Measurements from ENCODE around the gene ALAS2.
"Not testable (repeated sequence)": the region's sequence is repeated elsewhere in the genome, so short reads cannot be mapped to it uniquely, and the experiment has no call there.

Gene ALAS2

GRCh38 chrX:55004231-55004630 is 26.5 kb downstream of the ALAS2 start:
- no peak for DNase-seq

GRCh38 chrX:54999717-55000598 is 30.8 kb downstream of the ALAS2 start, which contains the start of gene APEX2:
APEX2 (plus strand) TSS chrX:55000363; CDS start chrX:55000423, 60 bp downstream.
- peak; percentile 78 for DNase-seq

- no peak for DNase-seq
These were observed 35.2 kb downstream of the ALAS2 start for GRCh38 chrX:54995621-54996020.

- no peak for DNase-seq
These were observed 36.0 kb downstream of the ALAS2 start for GRCh38 chrX:54994668-54995351.

GRCh38 chrX:54994099-54994498 is 36.7 kb downstream of the ALAS2 start, which contains the start of gene PFKFB1:
PFKFB1 (minus strand) TSS chrX:54994188; CDS start chrX:54994007, 181 bp downstream.
- no peak for DNase-seq

- DNase-seq = no peak
These were observed 37.7 kb downstream of the ALAS2 start for GRCh38 chrX:54992911-54993622.

- no peak for DNase-seq
These were observed 39.1 kb downstream of the ALAS2 start for GRCh38 chrX:54991706-54992105.

GRCh38 chrX:54983306-54983705 is 47.5 kb downstream of the ALAS2 start:
- DNase-seq = not testable (repeated sequence)

GRCh38 chrX:54980334-54980733 is 50.4 kb downstream of the ALAS2 start:
- DNase-seq = no peak

GRCh38 chrX:54979432-54979831 is 51.3 kb downstream of the ALAS2 start:
- no peak for DNase-seq

- peak; percentile 43 for DNase-seq
These were observed 52.3 kb downstream of the ALAS2 start for GRCh38 chrX:54978448-54978847.

- DNase-seq = no peak
These were observed 53.4 kb downstream of the ALAS2 start for GRCh38 chrX:54977387-54977786.

- no peak for DNase-seq
These were observed 65.8 kb downstream of the ALAS2 start for GRCh38 chrX:54964766-54965497.

GRCh38 chrX:54961750-54962149 is 69.0 kb downstream of the ALAS2 start:
- no peak for DNase-seq

All from kidney glomerular epithelial cell (primary cell).